ENCODE results near the gene ZNF423. TPM values are rescaled to one million over a fixed set of nuclear protein-coding genes. Genes with fewer than 3 reads are reported as not detected.

Gene ZNF423
- total RNA-seq, 6 experiments from 2014 or later = not detected

GRCh38 chr16:49556606-49557446 is 299.1 kb downstream of the ZNF423 start:
- Mint-ChIP-seq H3K4me1 (ENCODE audit: low read depth) (no peaks in the 10 kb centered on the region), H3K36me3 (ENCODE audit: low read depth) (no peaks in the 10 kb centered on the region), H3K9me3 (peaks cover 14% of the 10 kb centered on the region), H3K27ac (no peak overlapping the region), H3K27me3 (ENCODE audit: insufficient read depth) (no peaks in the 10 kb centered on the region; the same call in 1 of the 2 replicates), H3K4me3 (no peak overlapping the region)
- DNase-seq = no peak
- TF ChIP-seq CTCF (IDR thresholded peaks at IDR 0.05) = peak; percentile 45; the same call in 1 of the 2 replicates

DNA sequence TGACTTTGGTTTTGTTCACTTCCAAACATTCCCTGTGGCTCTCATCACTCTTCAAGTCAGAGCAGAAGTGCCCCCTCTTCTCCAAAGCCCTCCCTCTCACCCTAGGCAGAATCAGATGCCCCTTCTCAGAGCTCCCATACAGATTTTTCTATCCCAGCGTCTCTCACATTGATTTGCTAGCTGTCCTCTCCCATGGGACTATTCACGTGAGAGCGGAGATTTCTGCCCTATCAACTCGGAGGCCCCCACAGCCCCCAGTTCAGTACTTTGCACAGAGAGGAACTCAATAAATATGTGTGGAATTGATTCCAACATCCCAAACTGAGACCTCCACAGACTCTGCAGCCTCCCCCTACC is 299.7 kb downstream of the ZNF423 start:
- Mint-ChIP-seq H3K36me3 (ENCODE audit: low read depth) (no peaks in the 10 kb centered on the region), H3K27ac (no peak overlapping the region), H3K4me3 (no peak overlapping the region), H3K9me3 (peaks cover 14% of the 10 kb centered on the region; the same call in 1 of the 2 replicates), H3K27me3 (ENCODE audit: insufficient read depth) (no peaks in the 10 kb centered on the region; the same call in 1 of the 2 replicates), H3K4me1 (ENCODE audit: low read depth) (no peaks in the 10 kb centered on the region)
- no peak for DNase-seq
- no peak for TF ChIP-seq CTCF (IDR thresholded peaks at IDR 0.05)

- no peak for DNase-seq
- H3K4me3 Mint-ChIP-seq = no peak overlapping the region
- H3K4me1 Mint-ChIP-seq (ENCODE audit: low read depth) = no peaks in the 10 kb centered on the region
- no peaks in the 10 kb centered on the region for H3K36me3 Mint-ChIP-seq (ENCODE audit: low read depth)
- H3K27ac Mint-ChIP-seq = no peak overlapping the region
- TF ChIP-seq CTCF (IDR thresholded peaks at IDR 0.05) = no peak
- H3K9me3 Mint-ChIP-seq = peaks cover 14% of the 10 kb centered on the region; the same call in 1 of the 2 replicates
- H3K27me3 Mint-ChIP-seq (ENCODE audit: insufficient read depth) = no peaks in the 10 kb centered on the region; the same call in 1 of the 2 replicates
These were observed 301.2 kb downstream of the ZNF423 start for GRCh38 chr16:49554681-49555080.

DNA sequence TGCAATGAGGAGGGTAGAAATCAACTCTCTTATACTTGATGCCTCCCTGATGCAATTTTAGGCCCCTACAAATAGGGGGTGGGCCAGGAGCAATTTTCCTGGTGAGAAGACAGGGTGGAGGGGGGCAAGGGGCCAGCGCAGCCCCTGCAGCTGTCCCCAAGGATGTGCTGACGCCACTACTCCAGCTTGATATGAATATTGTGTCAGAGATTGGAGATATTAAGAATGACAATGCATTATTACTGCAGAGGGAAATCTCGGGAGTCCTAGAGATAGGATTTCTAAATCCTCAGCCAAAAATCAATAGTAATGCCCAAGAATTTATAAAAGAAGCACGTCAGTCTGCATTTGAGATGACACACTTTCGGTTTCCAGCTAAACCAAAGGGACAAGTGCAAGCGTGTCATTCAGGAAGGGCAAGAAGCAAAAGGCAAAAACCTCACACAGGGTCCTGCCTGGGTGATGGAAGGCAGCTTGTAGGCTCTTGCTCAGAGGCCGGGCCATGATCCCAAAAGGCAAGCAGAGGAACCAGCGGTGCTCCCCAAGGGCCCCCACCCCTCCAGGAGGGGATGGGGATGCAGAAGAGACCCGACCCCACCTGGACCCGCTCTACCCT is 303.5 kb downstream of the ZNF423 start:
- H3K27ac Mint-ChIP-seq = no peak overlapping the region
- no peak overlapping the region for H3K4me3 Mint-ChIP-seq
- H3K4me1 Mint-ChIP-seq (ENCODE audit: low read depth) = no peaks in the 10 kb centered on the region
- no peak for DNase-seq
- no peaks in the 10 kb centered on the region for H3K36me3 Mint-ChIP-seq (ENCODE audit: low read depth)
- no peak for TF ChIP-seq CTCF (IDR thresholded peaks at IDR 0.05)
- H3K27me3 Mint-ChIP-seq (ENCODE audit: insufficient read depth) = peaks cover 2% of the 10 kb centered on the region
- H3K9me3 Mint-ChIP-seq = peaks cover 17% of the 10 kb centered on the region; the same call in 1 of the 2 replicates

DNA sequence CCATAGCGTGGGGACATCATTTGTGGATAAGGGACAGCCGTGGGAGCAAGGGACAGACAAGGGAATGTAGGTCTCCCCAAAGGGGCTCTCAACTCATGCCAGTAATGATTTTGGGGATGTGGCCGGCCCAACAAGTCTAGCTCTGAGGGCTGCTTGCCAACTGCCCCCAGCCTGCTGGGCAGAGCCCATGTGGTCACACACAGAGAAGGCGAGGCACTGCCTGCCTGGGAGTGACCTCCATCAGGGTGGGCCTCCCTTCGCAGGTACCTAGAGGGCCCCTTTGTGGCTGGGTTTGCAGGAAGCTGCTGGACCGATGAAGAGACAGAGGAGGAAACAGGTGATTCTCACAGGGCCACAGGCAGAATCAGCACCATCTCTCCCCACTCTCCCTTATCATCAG is 305.2 kb downstream of the ZNF423 start:
- DNase-seq = no peak
- Mint-ChIP-seq H3K36me3 (ENCODE audit: low read depth) (no peaks in the 10 kb centered on the region), H3K4me3 (no peak overlapping the region), H3K27ac (no peak overlapping the region), H3K27me3 (ENCODE audit: insufficient read depth) (peaks cover 2% of the 10 kb centered on the region), H3K4me1 (ENCODE audit: low read depth) (no peaks in the 10 kb centered on the region), H3K9me3 (peaks cover 17% of the 10 kb centered on the region; the same call in 1 of the 2 replicates)
- no peak for TF ChIP-seq CTCF (IDR thresholded peaks at IDR 0.05)
